ENCODE results near the gene MN1.

- no peak for TF ChIP-seq CTCF (IDR thresholded peaks at IDR 0.05; ENCODE audit: insufficient read depth, low read length)
- no peak for TF ChIP-seq REST (IDR thresholded peaks at IDR 0.05; ENCODE audit: insufficient replicate concordance, low read depth)
- no peak for TF ChIP-seq POLR2AphosphoS5 (IDR thresholded peaks at IDR 0.05; ENCODE audit: low read depth)
- TF ChIP-seq SPI1 (IDR thresholded peaks at IDR 0.05; ENCODE audit: borderline replicate concordance, low read depth) = no peak
These were observed 39.9 kb downstream of the MN1 start for GRCh38 chr22:27761665-27762064.
